DOHH2 (cell line): ENCODE results near the gene LMO7.

Experiments
- CTCF ChIP-seq: fragments of 200-600 bp; sonication (generic); IDR thresholded peaks from one replicate; pipeline ENCODE4 v1.5.1; 2014; ENCODE audit warnings: antibody characterized with exemption, mild to moderate bottlenecking, low read depth, low read length; ENCODE audit not compliant: poor library complexity, severe bottlenecking
- EZH2phosphoT487 ChIP-seq: fragments of 200-600 bp; sonication (generic); IDR thresholded peaks from 2 replicates; pipeline ENCODE4 v1.6.1; 2017; ENCODE audit warnings: borderline replicate concordance, mild to moderate bottlenecking, antibody characterized with exemption, low read length, moderate library complexity, mixed read lengths

GRCh38 chr13:75804605-75805004, 168.5 kb downstream of the LMO7 start:
- TF ChIP-seq CTCF (no peak), EZH2phosphoT487 (no peak)
